Colonic mucosa (tissue), 4 donors: ENCODE data around the gene ZFP36L2. TPM values are rescaled to one million over a fixed set of nuclear protein-coding genes. Genes with fewer than 3 reads are reported as not detected.
A peak's percentile ranks its signal among the peaks of the same experiment; 100 is the strongest.

ENCODE experiments used
- DNase-seq: peaks from one replicate; pipeline ENCODE4 v3.0.0-alpha.2; 2020
- H3K27ac ChIP-seq: fragments of 200-600 bp; one replicate; pipeline ENCODE4 v1.8.0; 2021
- H3K27me3 ChIP-seq: fragments of 200-600 bp; one replicate; pipeline ENCODE4 v1.8.0; 2021
- H3K36me3 ChIP-seq: fragments of 200-600 bp; one replicate; pipeline ENCODE4 v1.8.0; 2021
- H3K4me1 ChIP-seq: fragments of 200-600 bp; one replicate; pipeline ENCODE4 v1.8.0; 2021; ENCODE audit warnings: mild to moderate bottlenecking
- H3K4me3 ChIP-seq: fragments of 200-600 bp; one replicate; pipeline ENCODE4 v1.8.0; 2021
- H3K9ac ChIP-seq, 2 donors: one replicate each; pipeline ENCODE4 v1.7.0; 2013; ENCODE audit warnings: control low read depth in 2 of 2, low read depth in 2 of 2, low read length in 2 of 2
- H3K9me3 ChIP-seq: fragments of 200-600 bp; one replicate; pipeline ENCODE4 v1.8.0; 2021
- intact Hi-C: fragments of 100-400 bp; cut with DNase I; formaldehyde crosslinking; loops from one replicate; pipeline ENCODE4 v1.14.1; 2022
- total RNA-seq, 2 donors: library from RNA; stranded (reverse); fragmentation: NEBNext Ultra II Directional in 1 of 2; extraction: Animal tissue kit (Norgen Biotek cat#: 25700) in 1 of 2; gene quantifications; one replicate each; pipeline ENCODE4 v1.2.1, GENCODE V29; 2021
- TF ChIP-seq, protein P1 (sequence below): fragments of 200-600 bp; IDR thresholded peaks from one replicate; pipeline ENCODE4 v1.8.0; 2022; ENCODE audit warnings: antibody characterized with exemption, mild to moderate bottlenecking
- donor health status: healthy.
- donor health status: DM: no; HTN: no; CAD: no.
- donor health status: DM: no; HTN: no; CAD: no.

The ZFP36L2 gene
- total RNA-seq, 2 donors from 2014 or later = 166 to 205 TPM

GRCh38 chr2:43197588-43197896, 28.9 kb downstream of the ZFP36L2 start:
- Histone ChIP-seq H3K4me3 (no peak overlapping the region), H3K4me1 (peaks cover 10% of the 10 kb centered on the region), H3K27me3 (no peaks in the 10 kb centered on the region), H3K9me3 (no peaks in the 10 kb centered on the region), H3K36me3 (no peaks in the 10 kb centered on the region), H3K9ac (no peak overlapping the region), H3K27ac (no peak overlapping the region)
- intact Hi-C loops = no loop called here
- DNase-seq = no peak
- TF ChIP-seq, protein P1, sequence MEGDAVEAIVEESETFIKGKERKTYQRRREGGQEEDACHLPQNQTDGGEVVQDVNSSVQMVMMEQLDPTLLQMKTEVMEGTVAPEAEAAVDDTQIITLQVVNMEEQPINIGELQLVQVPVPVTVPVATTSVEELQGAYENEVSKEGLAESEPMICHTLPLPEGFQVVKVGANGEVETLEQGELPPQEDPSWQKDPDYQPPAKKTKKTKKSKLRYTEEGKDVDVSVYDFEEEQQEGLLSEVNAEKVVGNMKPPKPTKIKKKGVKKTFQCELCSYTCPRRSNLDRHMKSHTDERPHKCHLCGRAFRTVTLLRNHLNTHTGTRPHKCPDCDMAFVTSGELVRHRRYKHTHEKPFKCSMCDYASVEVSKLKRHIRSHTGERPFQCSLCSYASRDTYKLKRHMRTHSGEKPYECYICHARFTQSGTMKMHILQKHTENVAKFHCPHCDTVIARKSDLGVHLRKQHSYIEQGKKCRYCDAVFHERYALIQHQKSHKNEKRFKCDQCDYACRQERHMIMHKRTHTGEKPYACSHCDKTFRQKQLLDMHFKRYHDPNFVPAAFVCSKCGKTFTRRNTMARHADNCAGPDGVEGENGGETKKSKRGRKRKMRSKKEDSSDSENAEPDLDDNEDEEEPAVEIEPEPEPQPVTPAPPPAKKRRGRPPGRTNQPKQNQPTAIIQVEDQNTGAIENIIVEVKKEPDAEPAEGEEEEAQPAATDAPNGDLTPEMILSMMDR = no peak

DNA sequence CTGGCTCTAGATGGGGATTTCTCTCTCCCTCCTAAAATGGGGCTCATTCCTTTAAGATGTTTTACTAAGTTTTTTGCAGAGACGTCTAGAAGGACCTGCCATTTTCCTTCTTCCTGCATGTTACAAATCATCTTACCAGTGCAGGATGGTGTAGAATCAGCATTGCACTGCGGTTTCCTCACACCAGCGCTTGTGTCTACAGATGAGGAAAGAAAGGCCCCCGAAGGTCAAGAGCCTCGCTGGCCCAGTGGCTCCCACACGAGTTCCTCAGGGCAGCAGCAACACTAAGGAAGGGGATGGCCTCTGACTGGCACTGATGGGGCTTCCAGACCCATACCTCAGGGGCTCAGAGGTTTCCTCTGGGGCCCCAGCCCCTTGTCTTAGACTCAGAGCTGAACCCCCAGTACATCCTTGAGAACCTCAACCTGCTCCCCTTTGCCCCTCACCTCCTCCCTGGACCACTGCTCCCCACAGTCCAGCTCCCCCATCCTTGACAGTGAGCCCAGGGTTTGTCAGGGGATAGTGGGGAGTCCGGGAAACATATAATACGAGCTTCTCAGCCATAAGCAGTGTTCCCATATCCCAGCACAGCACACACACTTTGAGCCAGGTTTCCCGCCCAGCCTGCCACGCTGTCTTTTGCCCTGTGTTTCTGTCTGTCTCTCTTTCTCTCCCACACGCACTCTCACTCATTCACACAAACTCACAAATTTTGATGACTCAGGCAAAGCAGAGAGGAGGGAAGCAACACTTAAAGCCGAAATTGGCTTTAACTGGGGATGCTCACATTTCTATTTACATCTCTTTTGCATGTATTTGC, 29.4 kb downstream of the ZFP36L2 start:
- Histone ChIP-seq H3K36me3 (no peaks in the 10 kb centered on the region), H3K27ac (no peak overlapping the region), H3K9me3 (no peaks in the 10 kb centered on the region), H3K4me3 (no peak overlapping the region), H3K4me1 (peaks cover 13% of the 10 kb centered on the region), H3K27me3 (no peaks in the 10 kb centered on the region), H3K9ac (peak overlapping the region in 1 of 2 donors; percentile 31)
- no peak for DNase-seq
- intact Hi-C loops = no loop called here
- TF ChIP-seq, protein P1 = no peak

GRCh38 chr2:43194121-43194869, 32.1 kb downstream of the ZFP36L2 start:
- Histone ChIP-seq H3K9ac (peak overlapping the region; percentile 62 to 77), H3K27me3 (no peaks in the 10 kb centered on the region), H3K9me3 (no peaks in the 10 kb centered on the region), H3K36me3 (no peaks in the 10 kb centered on the region), H3K27ac (peak overlapping the region; percentile 88), H3K4me3 (no peak overlapping the region), H3K4me1 (peaks cover 24% of the 10 kb centered on the region)
- intact Hi-C loops = no loop called here
- TF ChIP-seq, protein P1 = no peak
- DNase-seq = peak; percentile 86

GRCh38 chr2:43193652-43194120, 32.7 kb downstream of the ZFP36L2 start:
- Histone ChIP-seq H3K9me3 (no peaks in the 10 kb centered on the region), H3K36me3 (no peaks in the 10 kb centered on the region), H3K27me3 (no peaks in the 10 kb centered on the region), H3K27ac (peak overlapping the region; percentile 88), H3K4me3 (no peak overlapping the region), H3K9ac (peak overlapping the region; percentile 54 to 77), H3K4me1 (peaks cover 24% of the 10 kb centered on the region)
- TF ChIP-seq, protein P1 = no peak
- intact Hi-C loops = no loop called here
- DNase-seq = no peak

DNA sequence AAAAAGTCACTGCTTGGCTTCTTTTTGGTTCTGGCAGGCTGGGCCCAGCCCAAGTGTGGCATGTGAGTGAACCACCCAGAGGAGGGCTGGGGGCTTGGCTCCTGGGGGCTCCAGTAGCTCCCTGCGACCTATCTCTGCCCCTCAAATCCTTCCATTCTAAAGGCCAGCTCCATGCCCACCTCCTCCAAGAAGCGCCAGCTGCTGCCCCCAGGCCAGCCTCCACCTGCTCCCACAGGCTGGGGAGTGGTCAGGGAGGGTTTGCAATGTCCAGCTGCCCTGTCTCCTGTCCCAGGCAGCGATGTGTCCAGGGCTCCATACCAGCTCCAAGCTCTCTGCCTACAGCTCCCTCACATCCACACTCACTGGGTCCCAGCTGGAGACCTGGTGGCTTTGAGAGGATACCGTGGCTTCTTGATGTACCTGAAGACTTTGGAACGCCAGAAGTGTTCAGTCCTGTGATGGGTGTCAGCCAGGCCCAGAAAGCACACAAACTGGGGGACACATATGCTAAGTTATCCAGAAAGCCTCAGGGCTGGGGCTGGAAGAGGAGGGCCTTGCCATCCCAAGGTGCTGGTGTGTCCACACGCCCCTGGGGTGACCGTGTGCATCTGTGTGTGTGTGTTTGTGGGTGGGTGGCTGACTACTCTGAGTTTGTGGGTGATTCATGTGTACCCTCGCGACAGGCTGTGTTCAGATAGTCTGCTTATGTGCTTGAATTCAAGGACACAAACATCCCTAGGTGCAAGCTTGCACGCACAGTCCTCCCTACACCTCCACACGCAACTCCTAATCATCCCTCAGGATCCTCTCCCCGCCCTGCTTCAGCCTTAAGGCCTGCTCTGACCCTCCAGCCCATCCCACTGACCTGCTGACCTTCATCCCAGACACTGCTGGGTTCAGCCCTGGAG, 33.4 kb downstream of the ZFP36L2 start:
- Histone ChIP-seq H3K4me1 (peaks cover 24% of the 10 kb centered on the region), H3K36me3 (no peaks in the 10 kb centered on the region), H3K27me3 (no peaks in the 10 kb centered on the region), H3K4me3 (no peak overlapping the region), H3K27ac (peak overlapping the region; percentile 88), H3K9ac (peak overlapping the region; percentile 54 to 77), H3K9me3 (no peaks in the 10 kb centered on the region)
- TF ChIP-seq, protein P1 = no peak
- peak; percentile 67 for DNase-seq
- intact Hi-C loops = no loop called here
